ENCODE measurements around the gene COPS8.

DNA sequence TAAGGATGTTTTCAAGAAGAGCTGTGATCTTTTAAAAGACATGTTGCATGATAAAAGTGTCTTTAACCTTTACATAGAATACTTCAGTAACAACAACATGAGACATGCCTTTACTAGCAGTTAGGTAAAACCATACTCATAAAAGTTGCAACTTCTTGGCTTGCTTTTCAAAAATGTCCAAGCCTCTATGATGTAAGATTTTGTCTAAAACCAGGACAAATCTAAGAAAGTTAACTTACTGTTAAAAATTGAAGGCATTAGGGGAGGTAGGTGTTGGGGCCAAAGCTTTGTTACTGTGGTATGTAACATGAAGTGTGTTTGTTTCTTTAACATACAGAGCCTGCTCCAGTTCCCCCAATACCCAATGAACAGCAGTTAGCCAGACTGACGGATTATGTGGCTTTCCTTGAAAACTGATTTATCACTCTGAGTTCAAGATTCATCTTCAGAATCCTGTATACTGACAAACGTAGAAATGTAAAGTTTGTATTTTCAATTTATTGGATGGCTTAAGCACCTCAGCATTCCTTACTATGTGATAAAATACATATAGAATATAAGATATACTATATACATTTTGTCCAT, 11.7 kb downstream of the COPS8 start:
- TF ChIP-seq, protein P1, sequence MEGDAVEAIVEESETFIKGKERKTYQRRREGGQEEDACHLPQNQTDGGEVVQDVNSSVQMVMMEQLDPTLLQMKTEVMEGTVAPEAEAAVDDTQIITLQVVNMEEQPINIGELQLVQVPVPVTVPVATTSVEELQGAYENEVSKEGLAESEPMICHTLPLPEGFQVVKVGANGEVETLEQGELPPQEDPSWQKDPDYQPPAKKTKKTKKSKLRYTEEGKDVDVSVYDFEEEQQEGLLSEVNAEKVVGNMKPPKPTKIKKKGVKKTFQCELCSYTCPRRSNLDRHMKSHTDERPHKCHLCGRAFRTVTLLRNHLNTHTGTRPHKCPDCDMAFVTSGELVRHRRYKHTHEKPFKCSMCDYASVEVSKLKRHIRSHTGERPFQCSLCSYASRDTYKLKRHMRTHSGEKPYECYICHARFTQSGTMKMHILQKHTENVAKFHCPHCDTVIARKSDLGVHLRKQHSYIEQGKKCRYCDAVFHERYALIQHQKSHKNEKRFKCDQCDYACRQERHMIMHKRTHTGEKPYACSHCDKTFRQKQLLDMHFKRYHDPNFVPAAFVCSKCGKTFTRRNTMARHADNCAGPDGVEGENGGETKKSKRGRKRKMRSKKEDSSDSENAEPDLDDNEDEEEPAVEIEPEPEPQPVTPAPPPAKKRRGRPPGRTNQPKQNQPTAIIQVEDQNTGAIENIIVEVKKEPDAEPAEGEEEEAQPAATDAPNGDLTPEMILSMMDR (IDR thresholded peaks at IDR 0.05; ENCODE audit: extremely low read depth in 1 of 2, insufficient read depth in 1 of 2, low read depth in 1 of 2, low read length in 2 of 2) = no peak
- no peak for TF ChIP-seq POLR2A (IDR thresholded peaks at IDR 0.05; ENCODE audit: low read depth, low read length)
